GM19324 (cell line): ENCODE measurements around the gene ASB9.

Source experiments
- ATAC-seq: cut with Tn5 transposase; IDR thresholded peaks from one replicate; pipeline ENCODE4 v1.9.1; 2021; ENCODE audit warnings: mild to moderate bottlenecking, moderate library complexity; ENCODE audit not compliant: unreplicated experiment, low FRiP score

ASB9 gene

GRCh38 chrX:15194146-15194545, 75.7 kb downstream of the ASB9 start:
- no peak for ATAC-seq
